ENCODE measurements around the gene WAS.

The WAS gene

DNA sequence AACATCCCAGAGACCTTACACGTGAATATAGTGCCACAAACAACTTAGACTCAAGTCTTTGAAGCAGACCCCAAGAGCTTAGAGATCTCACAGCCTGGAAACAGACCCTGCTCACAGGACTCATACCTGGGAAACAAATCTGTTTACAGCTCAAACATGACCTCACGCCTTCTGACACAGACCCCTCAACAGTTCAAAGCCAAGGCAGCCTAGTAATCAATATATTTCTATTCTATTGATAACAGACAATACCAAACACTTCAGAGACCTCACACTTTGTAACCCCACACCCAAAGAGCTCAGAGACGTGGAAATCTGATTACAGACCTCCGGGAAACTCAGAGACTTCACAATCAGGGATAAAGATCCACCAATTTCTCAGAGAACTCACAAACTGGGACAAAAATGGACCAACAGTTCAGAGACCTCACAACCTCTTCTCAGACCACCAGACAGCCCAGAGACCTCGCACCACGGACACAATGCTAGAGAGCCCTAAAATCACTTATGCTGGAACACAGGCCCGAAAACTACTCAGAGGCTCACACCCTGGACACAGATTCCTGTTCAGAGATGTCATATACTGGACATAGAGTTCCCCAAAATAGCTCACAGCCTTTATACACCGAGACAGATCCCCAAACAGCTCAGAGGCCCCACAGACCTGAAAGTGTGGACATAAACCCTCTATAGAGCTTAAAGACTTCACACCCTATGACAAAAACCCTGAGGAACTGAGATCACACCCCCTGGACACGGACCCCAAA lies 27.7 kb downstream of the WAS start:
- in situ Hi-C loops (cut with MboI; ENCODE audit: low sequenced_read_pairs), result no loop called here

DNA sequence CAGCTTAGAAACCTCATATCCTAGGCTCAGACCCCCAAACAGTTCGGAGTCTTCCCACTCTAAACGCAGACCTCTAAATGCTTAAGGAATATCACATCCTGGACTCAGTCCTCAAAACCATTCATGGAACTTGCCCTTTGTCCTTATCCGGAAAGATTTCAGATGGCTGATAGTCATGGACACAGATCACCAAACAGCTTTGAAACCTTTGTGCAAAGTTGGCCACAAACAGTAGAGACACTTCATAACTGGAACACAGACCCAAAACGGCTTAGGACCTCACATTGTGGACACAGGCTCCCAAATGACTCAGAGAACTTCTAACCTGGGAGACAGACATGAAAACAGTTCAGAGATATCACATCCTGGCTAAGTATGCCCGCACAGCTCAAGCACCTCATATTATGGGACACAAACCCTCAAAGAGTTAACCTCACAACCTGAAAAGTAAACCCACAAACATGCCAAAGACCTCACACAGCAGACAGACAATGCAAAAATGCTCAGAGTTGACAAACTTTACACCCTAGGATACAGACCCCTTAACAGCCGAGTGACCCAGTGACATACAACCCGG lies 28.4 kb downstream of the WAS start:
- in situ Hi-C loops (cut with MboI; ENCODE audit: low sequenced_read_pairs), result no loop called here

DNA sequence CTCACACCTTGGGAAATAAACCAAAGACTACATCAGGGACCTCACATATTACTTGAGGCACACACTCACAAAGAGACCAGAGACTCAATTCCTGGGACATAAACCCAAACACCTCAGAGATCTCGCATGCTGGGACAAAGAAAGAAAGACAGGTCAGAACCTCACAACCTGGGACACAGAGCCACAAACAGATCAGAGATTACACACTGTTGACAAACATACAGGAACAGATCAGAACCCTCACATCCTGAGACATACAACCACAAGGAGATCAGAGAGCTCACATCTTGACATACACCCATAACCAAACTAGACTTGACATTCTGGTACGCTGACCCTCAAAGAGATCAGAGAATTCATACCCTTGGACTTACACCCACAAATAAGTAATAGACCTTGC lies 30.2 kb downstream of the WAS start:
- in situ Hi-C loops (cut with MboI; ENCODE audit: low sequenced_read_pairs), result no loop called here

- in situ Hi-C loops (cut with MboI; ENCODE audit: low sequenced_read_pairs), result no loop called here
Measured at GRCh38 chrX:48714573-48714972, 31.0 kb downstream of the WAS start.

DNA sequence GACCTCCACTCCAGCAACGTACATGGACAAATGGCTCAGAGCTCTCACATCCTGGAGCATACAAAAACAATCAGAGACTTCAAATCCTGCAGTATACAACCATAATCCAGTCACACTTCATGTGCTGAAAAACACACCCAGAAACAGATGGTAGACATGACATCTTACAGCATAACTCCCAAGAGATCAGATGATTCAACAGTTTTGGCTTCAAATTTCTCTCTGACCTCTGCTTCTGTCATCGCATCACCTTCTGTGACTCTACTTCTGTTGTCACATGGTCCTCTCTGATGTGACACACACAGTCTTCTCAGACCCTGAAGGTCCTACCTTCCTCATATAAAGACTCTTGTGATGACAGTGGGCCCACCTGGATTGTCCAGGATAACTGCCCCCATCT lies 31.5 kb downstream of the WAS start:
- in situ Hi-C loops (cut with MboI; ENCODE audit: low sequenced_read_pairs), result no loop called here

DNA sequence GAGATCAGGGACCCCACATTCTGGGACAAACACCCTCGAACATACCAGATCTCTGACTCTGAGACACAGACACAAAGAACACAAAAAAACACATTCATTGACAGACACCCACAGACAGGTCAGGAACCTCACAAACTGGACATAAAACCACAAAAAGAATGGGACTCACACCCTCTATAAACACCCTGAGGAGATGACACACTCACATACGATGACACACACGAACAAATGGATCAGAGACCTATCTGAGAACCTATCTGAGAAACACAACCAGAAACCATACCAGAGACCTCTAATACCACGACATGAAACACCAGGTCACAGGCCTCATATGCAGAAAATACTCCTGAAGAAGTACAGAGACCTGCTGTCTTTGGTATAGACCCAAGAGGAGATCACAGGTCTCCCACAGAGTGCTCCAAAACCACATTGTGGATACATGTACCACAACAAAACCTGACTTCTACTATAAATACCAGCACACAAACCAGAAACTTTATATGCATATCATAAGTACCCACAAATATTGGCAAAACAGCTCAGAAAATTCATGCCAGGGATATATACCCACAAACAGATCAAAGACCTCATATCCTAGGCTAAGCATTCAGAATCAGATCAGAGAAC lies 32.4 kb downstream of the WAS start:
- in situ Hi-C loops (cut with MboI; ENCODE audit: low sequenced_read_pairs), result no loop called here

DNA sequence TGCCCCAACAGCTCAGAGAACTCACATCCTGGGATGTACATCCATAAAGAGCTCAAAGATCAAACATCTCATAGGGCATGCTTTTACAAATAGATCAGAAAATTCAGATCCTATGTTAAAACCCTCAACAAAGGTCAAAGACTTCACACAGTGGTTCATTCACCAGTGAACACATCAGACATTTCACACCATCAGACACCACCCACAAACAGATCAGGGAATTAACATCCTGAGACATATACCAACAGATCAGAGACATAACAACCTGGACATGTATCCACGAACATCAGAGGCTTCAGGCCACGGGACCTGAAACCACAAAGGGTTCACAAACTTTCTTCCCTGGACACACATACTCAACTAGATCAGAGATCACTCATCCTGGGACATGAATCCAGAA lies 36.4 kb downstream of the WAS start:
- in situ Hi-C loops (cut with MboI; ENCODE audit: low sequenced_read_pairs), result no loop called here

GRCh38 chrX:48720577-48721250 lies 37.1 kb downstream of the WAS start:
- in situ Hi-C loops (cut with MboI; ENCODE audit: low sequenced_read_pairs), result no loop called here

DNA sequence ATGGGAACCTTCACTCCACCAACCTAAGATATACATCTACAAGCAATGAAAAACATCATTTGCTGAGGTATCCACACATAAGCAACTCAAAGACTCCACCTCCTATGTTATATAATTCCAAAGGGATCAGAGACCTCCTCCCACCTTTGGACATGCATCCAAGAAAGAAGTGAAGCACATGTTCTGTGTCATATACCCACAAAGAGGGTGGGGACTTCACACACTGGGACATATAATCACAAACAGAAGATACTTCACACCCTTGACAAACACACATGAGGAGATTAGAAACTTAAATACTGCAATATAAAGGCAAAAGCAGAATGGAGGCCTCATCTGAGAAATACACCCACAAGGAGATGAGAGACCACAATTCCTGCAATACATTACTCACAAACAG lies 38.3 kb downstream of the WAS start:
- in situ Hi-C loops (cut with MboI; ENCODE audit: low sequenced_read_pairs), result no loop called here

DNA sequence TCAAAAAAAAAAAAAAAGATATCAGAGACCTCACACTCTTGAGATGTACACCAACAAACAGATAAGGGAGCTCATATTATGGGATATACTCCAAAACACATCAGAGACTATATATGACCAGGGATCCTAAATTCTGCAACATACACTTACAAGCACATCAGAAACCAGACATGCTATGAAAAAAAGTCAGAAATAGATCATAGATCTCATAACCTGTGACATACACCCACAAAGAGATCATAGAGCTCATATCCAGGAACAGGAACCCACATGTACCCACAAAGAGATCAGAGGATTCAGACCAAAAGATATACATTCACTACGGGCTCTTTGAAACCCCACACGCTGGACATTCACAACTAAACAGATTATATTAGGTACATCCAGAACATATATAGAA lies 43.0 kb downstream of the WAS start:
- in situ Hi-C loops (cut with MboI; ENCODE audit: low sequenced_read_pairs), result no loop called here

DNA sequence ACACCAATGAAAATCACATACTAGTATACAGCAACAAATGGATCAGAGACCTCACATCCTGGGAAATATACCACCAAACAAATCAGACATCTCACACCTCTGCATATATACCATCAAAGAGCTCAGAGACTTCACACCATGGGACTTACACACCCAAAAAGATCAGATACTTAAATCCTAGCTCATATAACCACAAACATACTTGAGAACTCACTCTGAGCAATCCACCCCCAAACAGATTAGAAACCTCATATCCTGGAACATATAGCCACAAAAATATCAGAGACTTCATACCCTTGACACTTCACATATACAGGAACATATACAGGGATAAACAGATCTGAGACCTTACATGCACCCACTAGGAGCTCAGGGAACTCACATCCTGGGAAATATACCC lies 45.1 kb downstream of the WAS start:
- in situ Hi-C loops (cut with MboI; ENCODE audit: low sequenced_read_pairs), result no loop called here

- in situ Hi-C loops (cut with MboI; ENCODE audit: low sequenced_read_pairs), result no loop called here
Measured at GRCh38 chrX:48736303-48736702, 52.7 kb downstream of the WAS start.

DNA sequence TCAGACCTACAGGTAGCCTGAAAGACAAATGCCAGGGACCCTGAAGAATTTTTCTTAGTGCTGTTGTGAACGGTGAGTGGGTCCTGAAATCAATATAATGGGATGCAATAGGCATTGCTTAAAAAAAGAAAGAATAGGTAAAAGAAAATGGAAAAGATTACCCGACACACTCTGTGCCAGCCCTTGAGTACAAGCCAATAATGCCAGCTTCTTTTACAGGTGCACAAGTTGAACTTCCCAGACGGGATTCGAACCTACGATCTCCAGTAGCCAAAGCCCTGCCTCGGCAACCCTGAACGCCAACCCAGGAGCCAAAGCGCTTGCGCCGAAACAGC lies 53.2 kb downstream of the WAS start:
- in situ Hi-C loops (cut with MboI; ENCODE audit: low sequenced_read_pairs), result no loop called here

- in situ Hi-C loops (cut with MboI; ENCODE audit: low sequenced_read_pairs), result no loop called here
Measured at GRCh38 chrX:48737213-48737938, 53.8 kb downstream of the WAS start.

- in situ Hi-C loops (cut with MboI; ENCODE audit: low sequenced_read_pairs), result no loop called here
Measured at GRCh38 chrX:48737940-48738339, 54.3 kb downstream of the WAS start.
